HG03103 (cell line): ENCODE results near the gene ONECUT2.
A peak's percentile ranks its signal among the peaks of the same experiment; 100 is the strongest.
"Not testable (repeated sequence)": the region's sequence is repeated elsewhere in the genome, so short reads cannot be mapped to it uniquely, and the experiment has no call there.

Experiments used
- ATAC-seq: cut with Tn5 transposase; IDR thresholded peaks from one replicate; pipeline ENCODE4 v1.9.1; 2021; ENCODE audit warnings: low read depth; ENCODE audit not compliant: unreplicated experiment

ONECUT2 gene

GRCh38 chr18:57434536-57435494 lies at the start of gene ONECUT2:
TSS of gene ONECUT2 (plus strand) at chr18:57435374. CDS start at chr18:57435717, 343 bp downstream.
- ATAC-seq, result peak; percentile 53

DNA sequence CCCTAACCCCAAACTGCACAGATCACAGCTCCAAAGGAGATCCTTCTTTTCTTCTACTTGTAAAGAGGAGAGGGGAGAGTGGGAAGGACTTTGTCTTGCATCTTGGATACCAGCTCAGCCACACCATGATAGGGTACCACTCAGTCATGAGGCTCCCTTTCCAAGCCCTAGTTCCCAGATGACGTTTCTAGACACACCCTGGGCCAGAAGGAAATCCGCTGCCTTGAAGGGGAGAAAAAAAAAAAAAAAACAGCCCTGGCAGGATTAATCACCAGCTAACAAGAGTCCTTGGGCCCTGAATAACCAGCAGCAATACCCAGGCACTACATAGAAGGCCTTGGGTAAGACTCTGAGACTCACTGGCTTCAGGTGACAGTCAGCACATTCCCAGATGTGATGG lies 45.9 kb upstream of the ONECUT2 start:
- no peak for ATAC-seq

DNA sequence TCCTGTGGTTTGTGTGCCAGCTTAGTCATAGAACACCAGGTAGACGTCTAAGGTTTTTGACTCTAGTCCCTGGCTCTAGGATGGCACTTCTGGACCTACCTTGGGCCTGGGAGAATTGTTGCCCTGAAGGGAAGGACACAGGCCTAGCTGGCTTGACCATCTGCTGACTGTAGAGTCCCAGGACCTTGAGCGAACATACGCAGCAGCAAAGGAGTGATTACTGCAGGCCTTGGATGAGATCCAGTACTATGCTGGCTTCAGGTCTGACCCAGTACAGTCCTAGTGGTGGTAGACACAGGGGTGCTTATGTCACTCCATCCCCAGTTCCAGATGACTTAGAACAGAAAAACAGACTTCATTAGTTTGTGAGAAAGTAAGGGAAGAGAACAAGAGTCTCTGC lies 45.1 kb upstream of the ONECUT2 start:
- ATAC-seq, result no peak

DNA sequence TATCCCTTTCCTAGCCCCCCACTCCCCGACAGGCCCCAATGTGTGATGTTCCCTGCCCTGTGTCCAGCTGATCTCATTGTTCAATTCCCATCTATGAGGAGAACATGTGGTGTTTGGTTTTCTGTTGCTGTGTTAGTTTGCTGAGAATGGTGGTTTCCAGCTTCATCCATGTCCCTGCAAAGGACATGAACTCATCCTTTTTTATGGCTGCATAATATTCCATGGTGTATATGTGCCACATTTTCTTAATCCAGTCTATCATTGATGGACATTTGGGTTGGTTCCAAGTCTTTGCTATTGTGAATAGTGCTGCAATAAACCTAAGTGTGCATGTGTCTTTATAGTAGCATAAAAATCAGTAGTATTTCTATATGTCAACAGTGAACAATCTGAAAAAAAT lies 40.4 kb upstream of the ONECUT2 start:
- not testable (repeated sequence) for ATAC-seq

GRCh38 chr18:57396831-57397230 lies 38.3 kb upstream of the ONECUT2 start:
- not testable (repeated sequence) for ATAC-seq

DNA sequence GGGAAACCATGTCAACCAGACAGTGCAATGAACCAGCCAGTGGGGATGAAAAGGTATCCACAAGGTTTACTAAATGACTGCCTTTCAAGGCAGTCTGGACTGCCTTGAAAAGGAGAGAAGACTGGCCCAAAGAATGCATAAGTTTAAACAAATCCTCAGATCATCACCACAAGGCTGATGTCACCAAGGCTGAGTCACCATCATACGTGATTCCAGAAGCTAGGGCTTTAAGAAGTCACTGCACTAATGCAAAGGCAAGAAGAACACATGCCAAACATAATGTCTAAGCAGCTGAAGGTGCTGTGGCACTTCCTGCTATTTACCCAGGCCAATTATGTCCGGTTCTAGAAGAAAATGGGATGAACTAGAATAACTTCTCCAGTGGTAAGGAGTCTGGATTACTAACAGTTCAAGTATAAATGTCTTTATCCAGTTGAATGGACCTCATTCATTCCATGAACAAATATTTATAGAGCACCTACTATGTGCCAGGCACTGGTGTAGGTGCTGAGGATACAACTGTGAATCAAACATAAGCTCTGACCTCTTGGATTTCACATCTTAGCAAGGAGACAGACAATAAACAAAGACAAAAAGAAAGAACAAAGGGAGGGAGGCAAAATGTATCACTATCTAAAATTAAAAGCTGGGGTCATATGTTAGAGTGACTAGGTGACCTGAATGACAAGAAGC lies 37.6 kb upstream of the ONECUT2 start:
- no peak for ATAC-seq

GRCh38 chr18:57404345-57404744 lies 30.8 kb upstream of the ONECUT2 start:
- no peak for ATAC-seq

- ATAC-seq, result no peak
Measured at GRCh38 chr18:57409650-57410049, 25.5 kb upstream of the ONECUT2 start.

GRCh38 chr18:57410749-57411148 lies 24.4 kb upstream of the ONECUT2 start:
- ATAC-seq, result no peak

DNA sequence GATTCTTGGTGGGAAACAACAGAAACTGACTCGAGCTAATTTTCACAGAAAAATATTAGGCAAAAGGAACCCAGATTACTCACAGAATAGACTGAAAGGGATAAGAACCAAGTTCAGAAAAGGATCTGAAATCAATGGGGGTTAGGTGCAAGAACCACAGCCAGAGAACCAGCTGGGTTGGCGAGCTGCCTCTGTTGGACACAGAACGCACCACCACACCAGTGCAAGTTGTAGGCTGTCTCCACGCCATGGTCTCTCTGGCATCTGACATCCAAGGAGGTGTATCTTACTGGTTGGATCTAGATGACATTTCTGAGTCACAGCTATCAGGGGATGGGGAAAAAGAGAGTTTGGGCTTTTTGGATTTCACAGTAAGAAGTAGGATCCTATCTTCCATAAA lies 18.6 kb upstream of the ONECUT2 start:
- ATAC-seq, result no peak

- ATAC-seq, result no peak
Measured at GRCh38 chr18:57422313-57422872, 12.8 kb upstream of the ONECUT2 start.

- no peak for ATAC-seq
Measured at GRCh38 chr18:57423821-57424220, 11.4 kb upstream of the ONECUT2 start.

DNA sequence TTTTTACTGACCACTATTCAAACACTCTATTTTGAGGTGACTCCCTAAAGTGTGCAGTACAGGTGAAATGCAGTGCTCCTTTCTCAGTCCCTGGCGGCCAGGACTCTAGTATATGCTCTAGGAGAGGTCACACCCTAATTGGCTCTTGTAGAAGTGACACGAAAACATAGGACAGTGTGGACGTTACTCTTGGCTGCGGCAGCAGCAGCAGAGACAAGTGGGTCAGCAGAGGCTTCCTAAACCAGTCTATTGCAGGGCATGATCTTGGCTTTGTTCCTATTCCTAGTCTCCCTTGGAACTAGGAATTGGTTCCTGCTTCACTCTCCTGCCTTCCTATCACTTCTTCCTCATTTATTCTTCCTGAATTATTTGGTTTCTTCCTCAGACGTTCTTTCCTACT lies 10.1 kb upstream of the ONECUT2 start:
- no peak for ATAC-seq

GRCh38 chr18:57426187-57426586 lies 9.0 kb upstream of the ONECUT2 start:
- ATAC-seq, result no peak

DNA sequence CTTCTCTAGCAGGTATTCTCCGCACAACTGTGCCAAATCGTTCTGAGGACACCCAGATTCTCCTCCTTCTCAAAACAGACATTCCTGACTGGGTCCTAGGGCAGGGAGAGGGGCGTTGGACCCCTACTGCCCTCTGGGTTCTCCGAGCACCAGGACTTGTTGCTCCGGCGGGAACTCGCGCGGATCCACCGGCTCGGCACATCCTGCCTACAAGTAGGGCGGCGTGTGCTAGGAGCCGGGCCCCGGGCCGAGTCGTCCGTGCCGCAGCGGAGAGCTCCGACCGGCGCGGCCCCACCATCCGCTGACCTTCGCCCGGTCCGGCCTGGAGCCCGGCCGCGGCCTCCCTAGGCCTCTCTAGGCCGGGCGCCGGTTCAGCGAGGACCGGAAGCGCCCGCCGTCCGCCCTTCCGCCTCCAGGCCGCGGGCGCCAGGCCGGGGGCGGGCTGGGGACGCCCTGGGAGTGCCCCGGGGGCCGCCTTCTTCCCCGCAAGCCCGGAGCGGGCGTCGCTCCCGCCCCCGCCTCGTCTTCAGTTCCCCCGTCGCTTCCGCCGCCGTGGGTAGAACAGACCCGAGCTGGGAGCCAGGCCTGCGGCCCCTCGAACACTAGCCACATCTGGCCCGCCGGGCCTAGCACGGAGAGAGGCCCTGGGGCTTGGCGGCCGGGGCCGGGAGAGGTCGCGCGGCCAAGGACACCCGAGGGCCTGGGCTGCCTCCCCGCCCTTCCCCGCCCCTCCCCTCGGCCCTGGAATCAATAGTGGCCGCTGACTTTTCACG lies 7.6 kb upstream of the ONECUT2 start:
- ATAC-seq, result no peak

DNA sequence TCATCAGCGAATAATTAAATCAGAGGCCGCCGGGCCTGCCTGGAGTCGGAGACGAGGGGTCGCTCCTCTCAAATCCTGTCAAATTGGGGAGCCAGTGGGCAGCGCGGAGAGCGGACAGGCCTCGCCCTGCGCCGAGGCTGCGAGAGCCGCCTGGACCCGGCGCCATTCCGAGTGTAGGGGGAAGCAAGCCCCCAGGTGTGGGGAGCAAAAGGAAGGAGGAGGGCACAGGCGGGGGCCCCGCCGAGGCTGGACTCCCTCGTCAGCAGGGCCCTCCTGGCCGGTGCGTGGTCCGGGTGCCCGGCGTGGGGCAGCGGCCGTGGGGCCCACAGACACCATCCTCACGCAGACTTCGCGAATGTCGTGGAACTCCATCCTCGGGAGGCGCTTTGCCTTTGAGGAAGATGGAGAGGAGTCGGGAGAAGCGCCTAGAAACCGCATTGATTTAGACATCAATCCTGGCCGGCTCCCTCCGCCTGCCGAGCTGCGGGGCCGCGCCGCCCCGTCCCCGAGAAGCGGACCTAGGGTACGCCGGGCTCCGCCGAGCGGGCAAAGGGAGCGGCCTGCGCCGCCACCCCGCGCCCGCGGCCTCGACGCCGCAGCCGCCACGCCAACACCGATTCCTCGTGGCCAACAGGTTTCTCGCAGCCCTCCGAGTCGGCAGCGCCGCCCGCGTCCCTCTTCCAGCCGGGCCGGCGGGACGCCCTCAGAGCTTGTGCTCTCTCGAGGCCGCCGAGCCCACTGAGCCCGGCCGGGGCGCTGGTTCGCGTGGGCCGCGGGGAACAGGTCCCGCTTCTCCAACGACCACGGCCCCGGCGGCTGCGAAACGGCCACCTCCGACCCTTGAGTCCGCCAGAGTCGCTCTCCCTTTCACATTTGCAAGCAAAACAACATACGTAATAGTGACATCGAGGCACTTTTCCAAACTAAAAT lies 6.7 kb upstream of the ONECUT2 start:
- ATAC-seq, result no peak

DNA sequence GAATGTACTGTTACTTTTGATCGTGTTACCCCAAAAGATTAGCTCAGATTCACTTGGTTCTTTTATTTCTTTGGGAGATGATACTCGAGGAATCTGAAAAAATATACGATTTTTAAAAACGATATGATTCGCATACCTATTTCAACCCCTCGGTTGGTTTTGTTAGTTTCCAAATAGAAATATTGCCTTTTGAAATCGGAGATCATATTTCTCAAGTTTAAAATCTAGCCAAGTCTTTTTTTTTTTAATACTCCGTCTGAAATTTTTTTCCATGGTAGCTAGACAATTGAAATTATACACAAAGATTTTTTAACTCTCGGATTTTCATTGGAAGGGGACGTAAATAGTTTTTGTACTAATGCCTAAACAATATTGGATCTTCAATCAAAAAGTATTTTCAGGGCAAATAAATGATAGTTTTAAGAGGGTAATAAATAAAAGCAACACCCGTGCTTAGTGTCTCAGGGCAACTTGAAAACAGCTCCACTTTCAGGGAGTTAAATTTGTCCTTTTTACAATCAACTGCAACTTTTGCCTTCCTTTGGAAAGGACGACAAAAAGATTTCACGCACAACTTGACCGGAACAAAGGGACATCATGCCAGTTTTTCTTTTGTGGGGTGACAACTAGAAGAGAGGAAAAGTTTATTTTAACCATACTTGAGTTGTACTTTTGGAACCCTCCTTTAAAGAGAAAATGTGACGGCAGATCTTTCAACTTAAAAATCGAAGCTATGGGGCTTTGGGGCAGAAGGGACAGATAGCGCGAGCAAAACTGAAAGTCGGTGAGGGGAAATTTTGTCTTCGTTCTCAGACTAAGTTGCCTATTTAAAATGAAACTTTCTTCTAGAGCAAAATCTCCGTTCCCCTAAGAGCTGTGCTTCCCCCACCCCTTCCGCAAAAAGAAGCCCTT lies 5.8 kb upstream of the ONECUT2 start:
- ATAC-seq, result no peak
